Liver (tissue), 3 donors: ENCODE data around the gene DPM1.
A peak's percentile ranks its signal among the peaks of the same experiment; 100 is the strongest.

ENCODE experiments used
- EGR1 ChIP-seq, 2 donors: IDR thresholded peaks; 2 replicates each; pipeline ENCODE4 v1.6.1; 2016 to 2018; ENCODE audit warnings: antibody characterized with exemption in 2 of 2, low read depth in 2 of 2
- RXRA ChIP-seq, 2 donors: IDR thresholded peaks; 2 replicates each; pipeline ENCODE4 v1.6.1; 2017 to 2018; ENCODE audit warnings: antibody characterized with exemption in 2 of 2, mild to moderate bottlenecking in 1 of 2
- TAF1 ChIP-seq: conservative IDR thresholded peaks from 2 replicates; pipeline ENCODE4 v1.6.1; 2016; ENCODE audit warnings: antibody characterized with exemption, mild to moderate bottlenecking
- TF ChIP-seq, protein P1 (sequence below): fragments of 150-350 bp; IDR thresholded peaks from 2 replicates; pipeline ENCODE4 v1.5.1; 2017; ENCODE audit warnings: improper control_type of control experiment, low read depth, low read length; ENCODE audit not compliant: missing input control
- TF ChIP-seq, protein P2 (sequence below): IDR thresholded peaks from 2 replicates; pipeline ENCODE4 v1.6.1; 2016; ENCODE audit warnings: antibody characterized with exemption
- donor health status: healthy.
- donor health status: healthy.

- TF ChIP-seq RXRA (IDR thresholded peaks at IDR 0.05): peak; percentile 82 to 95
- TF ChIP-seq, protein P1, sequence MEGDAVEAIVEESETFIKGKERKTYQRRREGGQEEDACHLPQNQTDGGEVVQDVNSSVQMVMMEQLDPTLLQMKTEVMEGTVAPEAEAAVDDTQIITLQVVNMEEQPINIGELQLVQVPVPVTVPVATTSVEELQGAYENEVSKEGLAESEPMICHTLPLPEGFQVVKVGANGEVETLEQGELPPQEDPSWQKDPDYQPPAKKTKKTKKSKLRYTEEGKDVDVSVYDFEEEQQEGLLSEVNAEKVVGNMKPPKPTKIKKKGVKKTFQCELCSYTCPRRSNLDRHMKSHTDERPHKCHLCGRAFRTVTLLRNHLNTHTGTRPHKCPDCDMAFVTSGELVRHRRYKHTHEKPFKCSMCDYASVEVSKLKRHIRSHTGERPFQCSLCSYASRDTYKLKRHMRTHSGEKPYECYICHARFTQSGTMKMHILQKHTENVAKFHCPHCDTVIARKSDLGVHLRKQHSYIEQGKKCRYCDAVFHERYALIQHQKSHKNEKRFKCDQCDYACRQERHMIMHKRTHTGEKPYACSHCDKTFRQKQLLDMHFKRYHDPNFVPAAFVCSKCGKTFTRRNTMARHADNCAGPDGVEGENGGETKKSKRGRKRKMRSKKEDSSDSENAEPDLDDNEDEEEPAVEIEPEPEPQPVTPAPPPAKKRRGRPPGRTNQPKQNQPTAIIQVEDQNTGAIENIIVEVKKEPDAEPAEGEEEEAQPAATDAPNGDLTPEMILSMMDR: peak; percentile 79
- no peak for TF ChIP-seq TAF1
- TF ChIP-seq, protein P2, sequence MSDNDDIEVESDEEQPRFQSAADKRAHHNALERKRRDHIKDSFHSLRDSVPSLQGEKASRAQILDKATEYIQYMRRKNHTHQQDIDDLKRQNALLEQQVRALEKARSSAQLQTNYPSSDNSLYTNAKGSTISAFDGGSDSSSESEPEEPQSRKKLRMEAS: no peak
- TF ChIP-seq EGR1 (IDR thresholded peaks at IDR 0.05; ENCODE audit: low read depth in 2 of 2): no peak
Measured at GRCh38 chr20:50929299-50930138, 28.8 kb downstream of the DPM1 start.
